Endodermal cell (in vitro differentiated cells): Measurements from ENCODE around the gene NOX3. TPM values are rescaled to one million over a fixed set of nuclear protein-coding genes. Genes with fewer than 3 reads are reported as not detected.

Source experiments
- DNase-seq: peaks from one replicate; pipeline ENCODE4 v3.0.0-alpha.2; 2017
- H3K27ac ChIP-seq: 2 replicates; pipeline ENCODE4 v1.5.1; 2013; ENCODE audit warnings: mild to moderate bottlenecking, low read depth, low read length, moderate library complexity
- H3K27me3 ChIP-seq: 2 replicates; pipeline ENCODE4 v1.6.1; 2013; ENCODE audit warnings: mild to moderate bottlenecking, low read length, moderate library complexity; ENCODE audit not compliant: insufficient read depth, control insufficient read depth, poor library complexity, severe bottlenecking
- H3K36me3 ChIP-seq: 2 replicates; pipeline ENCODE4 v1.7.0; 2013; ENCODE audit warnings: mild to moderate bottlenecking, low read length, moderate library complexity; ENCODE audit not compliant: control insufficient read depth, insufficient read depth
- H3K4me1 ChIP-seq: one replicate; pipeline ENCODE4 v1.7.0; 2013; ENCODE audit warnings: low read length; ENCODE audit not compliant: control insufficient read depth, insufficient read depth
- H3K4me3 ChIP-seq: 2 replicates; pipeline ENCODE4 v1.5.1; 2013; ENCODE audit warnings: mild to moderate bottlenecking, low read length, moderate library complexity
- H3K9ac ChIP-seq: 2 replicates; pipeline ENCODE4 v1.6.1; 2013; ENCODE audit warnings: mild to moderate bottlenecking, low read length, moderate library complexity; ENCODE audit not compliant: poor library complexity, severe bottlenecking; ENCODE audit errors: extremely low read depth
- H3K9me3 ChIP-seq: 2 replicates; pipeline ENCODE4 v1.6.1; 2013; ENCODE audit warnings: mild to moderate bottlenecking, low read length, moderate library complexity; ENCODE audit not compliant: control insufficient read depth
- H3K27ac Mint-ChIP-seq: 2 replicates; pipeline ENCODE4 v1.8.0; 2020; ENCODE audit warnings: mixed read lengths
- H3K27me3 Mint-ChIP-seq: 2 replicates; pipeline ENCODE4 v1.8.0; 2021; ENCODE audit warnings: mild to moderate bottlenecking, mixed read lengths; ENCODE audit not compliant: insufficient read depth
- H3K36me3 Mint-ChIP-seq: 2 replicates; pipeline ENCODE4 v1.8.0; 2020; ENCODE audit warnings: low read depth, mixed read lengths
- H3K4me1 Mint-ChIP-seq: 2 replicates; pipeline ENCODE4 v1.8.0; 2020; ENCODE audit warnings: mixed read lengths
- H3K4me3 Mint-ChIP-seq: 2 replicates; pipeline ENCODE4 v1.8.0; 2020; ENCODE audit warnings: mild to moderate bottlenecking, moderate library complexity, mixed read lengths
- H3K9me3 Mint-ChIP-seq: 2 replicates; pipeline ENCODE4 v1.8.0; 2020; ENCODE audit warnings: mild to moderate bottlenecking, mixed read lengths
- CTCF ChIP-seq: fragments of 200-600 bp; sonication (generic); conservative IDR thresholded peaks from 2 replicates; pipeline ENCODE4 v1.5.0; 2021; ENCODE audit warnings: antibody characterized with exemption, mild to moderate bottlenecking
- WGBS, 2 experiments: methylation state at CpG; one replicate each; pipeline versions ENCODE4 v1.1.5 to v1.1.7; 2013; ENCODE audit warnings: missing lambda C conversion rate in 2 of 2, mixed read lengths in 1 of 2; ENCODE audit not compliant: insufficient coverage in 1 of 2, insufficient read length in 1 of 2; 5-methylcytosine and 5-hydroxymethylcytosine counted together
- total RNA-seq, 2 donors: library from RNA; stranded (reverse); fragmentation: NEBNext Ultra II Directional in 1 of 2; extraction: Animal tissue kit (Norgen Biotek cat#: 25700) in 1 of 2; gene quantifications; 2 replicates in 1 of 2; 3 replicates in 1 of 2; pipeline ENCODE4 v1.2.1, GENCODE V29; 2021

Gene NOX3
- total RNA-seq, 2 donors from 2014 or later, result not detected

- peaks cover 2% of the 10 kb centered on the region for H3K4me1 Mint-ChIP-seq
- H3K9me3 ChIP-seq, result no peaks in the 10 kb centered on the region
- H3K36me3 ChIP-seq, result no peaks in the 10 kb centered on the region
- H3K4me3 ChIP-seq, result no peak overlapping the region
- no peak overlapping the region for H3K4me3 Mint-ChIP-seq
- DNase-seq, result no peak
- H3K4me1 ChIP-seq, result no peaks in the 10 kb centered on the region
- H3K27ac Mint-ChIP-seq, result no peak overlapping the region
- H3K27me3 Mint-ChIP-seq, result no peaks in the 10 kb centered on the region
- TF ChIP-seq CTCF, result no peak
- no peak overlapping the region for H3K9ac ChIP-seq
- H3K36me3 Mint-ChIP-seq, result no peaks in the 10 kb centered on the region
- H3K27me3 ChIP-seq, result no peaks in the 10 kb centered on the region
- no peaks in the 10 kb centered on the region for H3K9me3 Mint-ChIP-seq
- no peak overlapping the region for H3K27ac ChIP-seq
- 89 to 100% methylated on average over 2 of the region's 2 CpGs for WGBS, 2 experiments
Observed at GRCh38 chr6:155420492-155420891, 35.1 kb downstream of the NOX3 start.

DNA sequence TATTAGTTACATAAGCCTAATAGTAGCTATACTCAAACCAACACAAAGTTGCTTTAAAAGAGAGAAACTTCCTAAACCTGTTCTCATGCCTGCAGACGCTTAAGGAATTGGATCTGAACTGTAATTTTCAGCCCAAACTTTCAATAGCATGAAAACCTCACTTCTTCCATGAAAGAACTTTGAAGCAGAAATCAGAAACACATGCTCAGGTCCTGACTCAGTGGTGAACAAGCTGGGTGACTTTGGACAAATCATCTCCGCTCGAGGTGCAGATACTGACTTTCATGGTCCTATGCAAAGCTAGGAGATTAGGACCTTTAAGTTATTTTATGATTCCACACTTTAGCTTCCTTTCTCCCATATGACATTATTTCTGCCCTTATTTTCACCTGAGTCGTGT, 36.5 kb downstream of the NOX3 start:
- H3K4me1 ChIP-seq, result no peaks in the 10 kb centered on the region
- Mint-ChIP-seq H3K9me3 (no peaks in the 10 kb centered on the region), H3K4me1 (peaks cover 2% of the 10 kb centered on the region), H3K36me3 (no peaks in the 10 kb centered on the region), H3K27ac (no peak overlapping the region), H3K27me3 (no peaks in the 10 kb centered on the region), H3K4me3 (no peak overlapping the region)
- no peak overlapping the region for H3K4me3 ChIP-seq
- 75 to 94% methylated on average over 4 of the region's 4 CpGs for WGBS, 2 experiments
- no peaks in the 10 kb centered on the region for H3K9me3 ChIP-seq
- H3K27me3 ChIP-seq, result no peaks in the 10 kb centered on the region
- H3K9ac ChIP-seq, result no peak overlapping the region
- no peak overlapping the region for H3K27ac ChIP-seq
- no peaks in the 10 kb centered on the region for H3K36me3 ChIP-seq
- no peak for TF ChIP-seq CTCF
- no peak for DNase-seq

DNA sequence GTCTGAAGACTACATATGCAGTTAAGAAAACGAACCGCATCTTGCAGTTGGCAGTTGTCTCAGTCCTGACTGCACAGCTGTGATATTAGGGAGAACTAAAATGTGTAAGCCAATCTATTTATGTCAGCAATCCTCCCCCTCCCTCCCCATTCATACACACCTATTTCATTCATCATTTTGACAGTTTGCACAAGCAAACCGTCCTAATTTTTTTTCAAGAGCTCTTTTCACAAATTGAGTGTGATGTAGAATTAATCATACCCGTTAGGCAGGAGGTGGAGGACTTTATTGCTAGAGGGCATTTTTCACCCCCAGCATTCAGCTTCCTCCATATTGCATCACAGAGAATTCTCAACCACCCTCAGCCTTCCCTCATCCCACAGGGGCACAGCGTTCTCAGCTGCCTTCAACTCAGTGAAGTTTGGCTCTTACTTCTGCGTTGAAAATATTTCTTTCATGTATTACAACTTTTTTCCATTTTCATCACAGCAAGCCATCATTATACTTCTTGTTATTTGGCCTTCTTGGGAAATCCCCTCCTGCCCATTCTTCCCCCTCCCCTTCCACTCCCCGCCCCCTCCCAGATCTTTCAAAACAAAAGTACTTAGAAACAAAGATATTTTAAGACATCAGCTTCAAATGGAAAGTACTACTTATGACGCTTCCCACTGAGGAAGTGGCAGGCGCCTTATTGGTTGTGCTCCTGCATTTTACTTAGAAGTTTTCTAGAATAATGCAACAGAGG, 37.5 kb downstream of the NOX3 start:
- no peaks in the 10 kb centered on the region for H3K27me3 Mint-ChIP-seq
- WGBS, 2 experiments, result 43 to 70% methylated on average over 3 to 9 of the region's 9 CpGs
- no peak overlapping the region for H3K27ac Mint-ChIP-seq
- no peak overlapping the region for H3K9ac ChIP-seq
- no peaks in the 10 kb centered on the region for H3K27me3 ChIP-seq
- H3K9me3 Mint-ChIP-seq, result no peaks in the 10 kb centered on the region
- TF ChIP-seq CTCF, result no peak
- H3K4me1 ChIP-seq, result no peaks in the 10 kb centered on the region
- H3K36me3 Mint-ChIP-seq, result no peaks in the 10 kb centered on the region
- no peak for DNase-seq
- no peak overlapping the region for H3K4me3 ChIP-seq
- H3K36me3 ChIP-seq, result no peaks in the 10 kb centered on the region
- peak overlapping the region; percentile 5 for H3K27ac ChIP-seq
- peaks cover 2% of the 10 kb centered on the region for H3K4me1 Mint-ChIP-seq
- no peak overlapping the region for H3K4me3 Mint-ChIP-seq
- H3K9me3 ChIP-seq, result no peaks in the 10 kb centered on the region
